ENCODE data around the gene SLC1A3. TPM values are rescaled to one million over a fixed set of nuclear protein-coding genes. Genes with fewer than 3 reads are reported as not detected.
A peak's percentile ranks its signal among the peaks of the same experiment; 100 is the strongest.

SLC1A3 gene
- total RNA-seq, 2 donors from 2014 or later, result 44.7 to 67.4 TPM

- Histone ChIP-seq H3K36me3 (no peaks in the 10 kb centered on the region), H3K27me3 (replicated peaks; ENCODE audit: insufficient read depth) (no peaks in the 10 kb centered on the region), H3K27ac (no peak overlapping the region), H3K9me3 (no peaks in the 10 kb centered on the region), H3K4me1 (ENCODE audit: control insufficient read depth in 1 of 2, low read depth in 2 of 2) (no peaks in the 10 kb centered on the region), H3K4me3 (no peak overlapping the region)
- ATAC-seq (ENCODE audit: insufficient number of reproducible peaks, low FRiP score, low read depth), result no peak
- no peak for TF ChIP-seq CTCF (IDR thresholded peaks at IDR 0.05)
- DNase-seq (ENCODE audit: low spot score), result no peak
Observed at GRCh38 chr5:36600917-36601527, 5.4 kb upstream of the SLC1A3 start.

GRCh38 chr5:36602704-36603321 is 3.6 kb upstream of the SLC1A3 start:
- no peak for DNase-seq (ENCODE audit: low spot score)
- Histone ChIP-seq H3K9me3 (no peaks in the 10 kb centered on the region), H3K4me3 (no peak overlapping the region), H3K4me1 (ENCODE audit: control insufficient read depth in 1 of 2, low read depth in 2 of 2) (no peaks in the 10 kb centered on the region), H3K27ac (no peak overlapping the region), H3K36me3 (no peaks in the 10 kb centered on the region), H3K27me3 (replicated peaks; ENCODE audit: insufficient read depth) (no peaks in the 10 kb centered on the region)
- no peak for ATAC-seq (ENCODE audit: insufficient number of reproducible peaks, low FRiP score, low read depth)
- TF ChIP-seq CTCF (IDR thresholded peaks at IDR 0.05), result no peak

- no peak for DNase-seq (ENCODE audit: low spot score)
- H3K9me3 ChIP-seq, result no peaks in the 10 kb centered on the region
- H3K27ac ChIP-seq, result no peak overlapping the region
- no peak for TF ChIP-seq CTCF (IDR thresholded peaks at IDR 0.05)
- ATAC-seq (ENCODE audit: insufficient number of reproducible peaks, low FRiP score, low read depth), result no peak
- no peaks in the 10 kb centered on the region for H3K36me3 ChIP-seq
- no peaks in the 10 kb centered on the region for H3K27me3 ChIP-seq (replicated peaks; ENCODE audit: insufficient read depth)
- no peak overlapping the region for H3K4me3 ChIP-seq
- H3K4me1 ChIP-seq (ENCODE audit: control insufficient read depth in 1 of 2, low read depth in 2 of 2), result no peaks in the 10 kb centered on the region
Observed at GRCh38 chr5:36605241-36605640, 1.2 kb upstream of the SLC1A3 start.

- no peaks in the 10 kb centered on the region for H3K36me3 ChIP-seq
- no peak for DNase-seq (ENCODE audit: low spot score)
- H3K27me3 ChIP-seq (replicated peaks; ENCODE audit: insufficient read depth), result no peaks in the 10 kb centered on the region
- no peak for TF ChIP-seq CTCF (IDR thresholded peaks at IDR 0.05)
- no peaks in the 10 kb centered on the region for H3K4me1 ChIP-seq (ENCODE audit: control insufficient read depth in 1 of 2, low read depth in 2 of 2)
- H3K4me3 ChIP-seq, result peak overlapping the region; percentile 73
- H3K27ac ChIP-seq, result no peak overlapping the region
- no peak for ATAC-seq (ENCODE audit: insufficient number of reproducible peaks, low FRiP score, low read depth)
- H3K9me3 ChIP-seq, result no peaks in the 10 kb centered on the region
Observed at GRCh38 chr5:36606036-36606427, 374 bp upstream of the SLC1A3 start.

- no peaks in the 10 kb centered on the region for H3K36me3 ChIP-seq
- no peak for TF ChIP-seq CTCF (IDR thresholded peaks at IDR 0.05)
- DNase-seq (ENCODE audit: low spot score) (no peak), ATAC-seq (ENCODE audit: insufficient number of reproducible peaks, low FRiP score, low read depth) (no peak)
- peak overlapping the region; percentile 73 for H3K4me3 ChIP-seq
- no peak overlapping the region for H3K27ac ChIP-seq
- no peaks in the 10 kb centered on the region for H3K4me1 ChIP-seq (ENCODE audit: control insufficient read depth in 1 of 2, low read depth in 2 of 2)
- H3K27me3 ChIP-seq (replicated peaks; ENCODE audit: insufficient read depth), result no peaks in the 10 kb centered on the region
- H3K9me3 ChIP-seq, result no peaks in the 10 kb centered on the region
Observed at GRCh38 chr5:36607114-36607571, 737 bp downstream of the SLC1A3 start.
